Liver (tissue), 3 donors: ENCODE measurements around the gene PHF12.

Experiments used
- EGR1 ChIP-seq, 2 donors: IDR thresholded peaks; 2 replicates each; pipeline ENCODE4 v1.6.1; 2016 to 2018; ENCODE audit warnings: antibody characterized with exemption in 2 of 2, low read depth in 2 of 2
- RAD21 ChIP-seq, 2 donors: IDR thresholded peaks; 2 replicates each; pipeline ENCODE4 v1.6.1; 2016; ENCODE audit warnings: antibody characterized with exemption in 2 of 2, mild to moderate bottlenecking in 2 of 2
- YY1 ChIP-seq: IDR thresholded peaks from 2 replicates; pipeline ENCODE4 v1.6.1; 2016; ENCODE audit warnings: antibody characterized with exemption, mild to moderate bottlenecking
- TF ChIP-seq, protein P1 (sequence below): fragments of 150-350 bp; IDR thresholded peaks from 2 replicates; pipeline ENCODE4 v1.5.1; 2017; ENCODE audit warnings: improper control_type of control experiment, low read depth, low read length; ENCODE audit not compliant: missing input control
- donor health status: healthy.
- donor health status: healthy.

DNA sequence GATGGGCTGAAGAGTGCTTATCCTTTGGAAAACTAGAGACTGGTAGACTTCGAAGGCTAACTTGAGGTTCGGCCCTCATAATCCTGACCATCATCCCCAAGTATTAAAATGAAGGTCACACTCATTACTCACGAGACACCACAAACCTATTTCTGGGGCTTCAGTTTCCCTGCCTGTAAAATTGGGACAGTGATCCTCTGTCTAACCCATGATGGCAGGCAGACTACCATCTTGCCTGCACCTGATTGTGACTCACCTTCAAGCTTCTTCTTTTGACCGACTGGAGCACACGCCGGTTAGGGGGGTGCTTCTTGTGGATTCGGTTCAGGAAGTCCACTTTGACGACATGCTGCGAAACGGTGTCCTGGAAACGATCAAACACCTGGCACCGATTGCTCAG lies 34.3 kb downstream of the PHF12 start:
- TF ChIP-seq EGR1 (IDR thresholded peaks at IDR 0.05; ENCODE audit: low read depth in 2 of 2) (no peak), RAD21 (IDR thresholded peaks at IDR 0.05) (no peak), YY1 (no peak)
- TF ChIP-seq, protein P1, sequence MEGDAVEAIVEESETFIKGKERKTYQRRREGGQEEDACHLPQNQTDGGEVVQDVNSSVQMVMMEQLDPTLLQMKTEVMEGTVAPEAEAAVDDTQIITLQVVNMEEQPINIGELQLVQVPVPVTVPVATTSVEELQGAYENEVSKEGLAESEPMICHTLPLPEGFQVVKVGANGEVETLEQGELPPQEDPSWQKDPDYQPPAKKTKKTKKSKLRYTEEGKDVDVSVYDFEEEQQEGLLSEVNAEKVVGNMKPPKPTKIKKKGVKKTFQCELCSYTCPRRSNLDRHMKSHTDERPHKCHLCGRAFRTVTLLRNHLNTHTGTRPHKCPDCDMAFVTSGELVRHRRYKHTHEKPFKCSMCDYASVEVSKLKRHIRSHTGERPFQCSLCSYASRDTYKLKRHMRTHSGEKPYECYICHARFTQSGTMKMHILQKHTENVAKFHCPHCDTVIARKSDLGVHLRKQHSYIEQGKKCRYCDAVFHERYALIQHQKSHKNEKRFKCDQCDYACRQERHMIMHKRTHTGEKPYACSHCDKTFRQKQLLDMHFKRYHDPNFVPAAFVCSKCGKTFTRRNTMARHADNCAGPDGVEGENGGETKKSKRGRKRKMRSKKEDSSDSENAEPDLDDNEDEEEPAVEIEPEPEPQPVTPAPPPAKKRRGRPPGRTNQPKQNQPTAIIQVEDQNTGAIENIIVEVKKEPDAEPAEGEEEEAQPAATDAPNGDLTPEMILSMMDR = no peak
